Right atrium auricular region (tissue), 2 donors: Measurements from ENCODE around the gene TMEM178B. TPM values are rescaled to one million over a fixed set of nuclear protein-coding genes. Genes with fewer than 3 reads are reported as not detected.
A peak's percentile ranks its signal among the peaks of the same experiment; 100 is the strongest.

ENCODE experiments used
- DNase-seq: peaks from one replicate; pipeline ENCODE4 v3.0.0-alpha.2; 2019; ENCODE audit warnings: low spot score
- H3K27ac ChIP-seq, 2 donors: fragments of 200-600 bp; sonication (generic); 1 replicate in 1 of 2; 2 replicates in 1 of 2; pipeline ENCODE4 v1.5.1; 2016 to 2019
- H3K27me3 ChIP-seq, 2 donors: fragments of 200-600 bp; sonication (generic); one replicate each; pipeline versions ENCODE4 v1.5.1 to v1.6.0; 2017 to 2019
- H3K36me3 ChIP-seq: fragments of 200-600 bp; sonication (generic); one replicate; pipeline ENCODE4 v1.5.1; 2016
- H3K4me1 ChIP-seq, 2 donors: fragments of 200-600 bp; sonication (generic); one replicate each; pipeline versions ENCODE4 v1.5.1 to v1.6.0; 2017 to 2019
- H3K4me3 ChIP-seq, 2 donors: fragments of 200-600 bp; sonication (generic); 1 replicate in 1 of 2; 2 replicates in 1 of 2; pipeline ENCODE4 v1.5.1; 2017 to 2019; ENCODE audit warnings: mild to moderate bottlenecking in 1 of 2, moderate library complexity in 1 of 2
- H3K9me3 ChIP-seq, 2 donors: fragments of 200-600 bp; sonication (generic); one replicate each; pipeline ENCODE4 v1.5.1; 2019
- CTCF ChIP-seq, 2 donors: fragments of 200-600 bp; sonication (generic); IDR thresholded peaks; one replicate each; pipeline ENCODE4 v1.5.1; 2019; ENCODE audit warnings: antibody characterized with exemption in 2 of 2
- total RNA-seq, 2 donors: library from RNA; depleted of rRNA; stranded (reverse); fragments of >200 nt; gene quantifications; one replicate each; pipeline ENCODE4 v1.1.0, GENCODE V29; 2016

TMEM178B gene
- total RNA-seq, 2 donors from 2014 or later: 15.8 to 48.7 TPM

GRCh38 chr7:141153231-141153630, 79.4 kb downstream of the TMEM178B start:
- Histone ChIP-seq H3K4me3 (no peak overlapping the region), H3K27me3 (no peaks in the 10 kb centered on the region), H3K4me1 (no peaks in the 10 kb centered on the region), H3K9me3 (no peaks in the 10 kb centered on the region), H3K27ac (no peak overlapping the region), H3K36me3 (no peaks in the 10 kb centered on the region)
- DNase-seq: no peak
- TF ChIP-seq CTCF (IDR thresholded peaks at IDR 0.05): no peak

GRCh38 chr7:141154131-141154732, 80.4 kb downstream of the TMEM178B start:
- H3K9me3 ChIP-seq: no peaks in the 10 kb centered on the region
- no peaks in the 10 kb centered on the region for H3K27me3 ChIP-seq
- TF ChIP-seq CTCF (IDR thresholded peaks at IDR 0.05): no peak
- DNase-seq: no peak
- H3K36me3 ChIP-seq: no peaks in the 10 kb centered on the region
- no peak overlapping the region for H3K27ac ChIP-seq
- H3K4me3 ChIP-seq: no peak overlapping the region
- H3K4me1 ChIP-seq: no peaks in the 10 kb centered on the region

- Histone ChIP-seq H3K4me1 (no peaks in the 10 kb centered on the region), H3K27ac (no peak overlapping the region), H3K27me3 (no peaks in the 10 kb centered on the region), H3K36me3 (no peaks in the 10 kb centered on the region), H3K4me3 (no peak overlapping the region), H3K9me3 (no peaks in the 10 kb centered on the region)
- no peak for TF ChIP-seq CTCF (IDR thresholded peaks at IDR 0.05)
- DNase-seq: no peak
Observed at GRCh38 chr7:141156407-141156806, 82.5 kb downstream of the TMEM178B start.

- TF ChIP-seq CTCF (IDR thresholded peaks at IDR 0.05): no peak
- Histone ChIP-seq H3K9me3 (no peaks in the 10 kb centered on the region), H3K4me3 (no peak overlapping the region), H3K4me1 (no peaks in the 10 kb centered on the region), H3K27me3 (no peaks in the 10 kb centered on the region), H3K27ac (no peak overlapping the region), H3K36me3 (no peaks in the 10 kb centered on the region)
- DNase-seq: no peak
Observed at GRCh38 chr7:141157138-141157765, 83.4 kb downstream of the TMEM178B start.

GRCh38 chr7:141158561-141158960, 84.7 kb downstream of the TMEM178B start:
- Histone ChIP-seq H3K27ac (no peak overlapping the region), H3K4me1 (no peaks in the 10 kb centered on the region), H3K27me3 (no peaks in the 10 kb centered on the region), H3K36me3 (no peaks in the 10 kb centered on the region), H3K4me3 (no peak overlapping the region), H3K9me3 (no peaks in the 10 kb centered on the region)
- DNase-seq: peak; percentile 64
- no peak for TF ChIP-seq CTCF (IDR thresholded peaks at IDR 0.05)
